ENCODE data around the gene KRTAP4-6. TPM values are rescaled to one million over a fixed set of nuclear protein-coding genes. Genes with fewer than 3 reads are reported as not detected.
"Not testable (repeated sequence)": the region's sequence is repeated elsewhere in the genome, so short reads cannot be mapped to it uniquely, and the experiment has no call there.

KRTAP4-6 gene
- total RNA-seq, 2 donors from 2014 or later = not detected

DNA sequence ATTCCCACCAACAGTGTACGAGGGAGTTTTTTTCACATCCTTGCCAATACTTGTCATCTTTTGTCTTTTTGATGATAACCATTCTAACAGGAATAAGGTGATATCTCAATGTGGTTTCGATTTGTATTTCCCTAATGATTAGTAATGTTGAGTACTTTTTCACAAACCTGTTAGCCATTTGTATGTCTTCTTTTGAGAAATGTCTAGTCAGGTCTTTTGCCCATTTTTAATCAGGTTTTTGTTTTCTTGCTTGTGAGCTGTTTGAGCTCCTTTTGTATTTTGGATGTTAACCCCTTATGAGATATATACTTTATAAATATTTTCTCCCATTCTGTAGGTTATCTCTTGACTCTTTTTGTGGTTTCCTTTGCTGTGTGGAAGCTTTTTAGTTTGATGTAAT, 11.2 kb upstream of the KRTAP4-6 start:
- no peak overlapping the region for H3K27ac Mint-ChIP-seq
- no peaks in the 10 kb centered on the region for H3K9me3 Mint-ChIP-seq
- DNase-seq (ENCODE audit: low spot score in 2 of 2) = no peak
- no peak for ATAC-seq
- H3K36me3 Mint-ChIP-seq = no peaks in the 10 kb centered on the region

GRCh38 chr17:41150026-41150425, 9.7 kb upstream of the KRTAP4-6 start:
- DNase-seq (ENCODE audit: low spot score in 2 of 2) (no peak), ATAC-seq (no peak)
- H3K36me3 Mint-ChIP-seq = no peaks in the 10 kb centered on the region

DNA sequence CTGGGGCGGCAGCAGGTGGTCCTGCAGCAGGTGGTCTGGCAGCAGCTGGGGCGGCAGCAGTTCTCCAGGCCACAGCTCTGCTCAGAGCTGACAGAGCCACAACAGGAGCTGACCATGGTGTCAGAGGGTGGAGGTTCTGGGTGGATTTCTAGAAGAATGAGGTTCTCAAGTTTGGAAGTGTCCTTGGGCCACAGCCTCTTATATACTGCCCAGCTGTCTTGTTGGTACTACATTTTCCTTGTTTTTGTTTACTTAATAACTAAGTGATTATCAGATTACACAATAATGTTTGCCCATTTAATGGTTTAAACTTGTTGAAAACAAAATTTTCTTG, 9.3 kb upstream of the KRTAP4-6 start, which contains the start of gene KRTAP4-5:
Gene KRTAP4-5, minus strand, starts transcription at position 174 of the 334 bp plus-strand sequence. Its CDS starts 58 bp downstream, at position 116.
- H3K9me3 Mint-ChIP-seq = no peaks in the 10 kb centered on the region
- ATAC-seq = no peak
- H3K36me3 Mint-ChIP-seq = no peaks in the 10 kb centered on the region
- no peak for DNase-seq (ENCODE audit: low spot score in 2 of 2)
- H3K27ac Mint-ChIP-seq = peak within 1 kb of the TSS in 1 of 2 donors; percentile 23

More at GRCh38 chr17:41150026-41150425, 9.7 kb upstream of the KRTAP4-6 start:
- H3K9me3 Mint-ChIP-seq = no peaks in the 10 kb centered on the region
- no peak overlapping the region for H3K27ac Mint-ChIP-seq

- not testable (repeated sequence) for H3K9me3 Mint-ChIP-seq; DNase-seq (ENCODE audit: low spot score in 2 of 2); H3K36me3 Mint-ChIP-seq; ATAC-seq
- H3K27ac Mint-ChIP-seq = peak overlapping the region in 1 of 2 donors; percentile 23
Measured at GRCh38 chr17:41148971-41149651, 8.8 kb upstream of the KRTAP4-6 start.

GRCh38 chr17:41147531-41148204, 7.3 kb upstream of the KRTAP4-6 start:
- DNase-seq (ENCODE audit: low spot score in 2 of 2) (no peak), ATAC-seq (no peak)
- Mint-ChIP-seq H3K36me3 (peaks cover 11 to 13% of the 10 kb centered on the region in 2 donors), H3K9me3 (peaks cover 10% of the 10 kb centered on the region in 2 donors), H3K27ac (no peak overlapping the region)

GRCh38 chr17:41145261-41145660, 4.9 kb upstream of the KRTAP4-6 start:
- no peak overlapping the region for H3K27ac Mint-ChIP-seq
- ATAC-seq (no peak), DNase-seq (ENCODE audit: low spot score in 2 of 2) (no peak)
- peaks cover 20 to 26% of the 10 kb centered on the region in 2 donors for H3K9me3 Mint-ChIP-seq
- H3K36me3 Mint-ChIP-seq = peaks cover 19 to 26% of the 10 kb centered on the region in 2 donors

DNA sequence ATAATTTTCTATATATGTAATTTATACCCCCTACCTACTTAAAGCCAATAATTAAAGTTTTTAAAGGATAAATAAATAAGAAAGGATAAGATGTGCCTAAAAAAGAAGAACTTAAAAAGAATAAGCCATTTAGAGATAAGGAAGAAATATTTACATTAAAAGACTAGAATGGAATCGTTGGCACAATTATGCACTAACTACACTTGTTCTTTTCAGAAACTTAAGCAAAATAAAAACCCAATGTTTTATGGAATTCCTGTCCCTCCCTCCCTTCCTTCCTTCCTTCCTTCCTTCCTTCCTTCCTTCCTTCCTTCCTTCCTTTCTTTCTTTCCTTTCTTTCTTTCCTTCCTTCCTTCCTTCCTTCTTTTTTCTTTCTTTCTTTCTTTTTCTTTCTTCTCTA, 4.5 kb upstream of the KRTAP4-6 start:
- H3K27ac Mint-ChIP-seq = no peak overlapping the region
- ATAC-seq (no peak), DNase-seq (ENCODE audit: low spot score in 2 of 2) (no peak)
- H3K36me3 Mint-ChIP-seq = peaks cover 23 to 27% of the 10 kb centered on the region in 2 donors
- peaks cover 20 to 27% of the 10 kb centered on the region in 2 donors for H3K9me3 Mint-ChIP-seq

DNA sequence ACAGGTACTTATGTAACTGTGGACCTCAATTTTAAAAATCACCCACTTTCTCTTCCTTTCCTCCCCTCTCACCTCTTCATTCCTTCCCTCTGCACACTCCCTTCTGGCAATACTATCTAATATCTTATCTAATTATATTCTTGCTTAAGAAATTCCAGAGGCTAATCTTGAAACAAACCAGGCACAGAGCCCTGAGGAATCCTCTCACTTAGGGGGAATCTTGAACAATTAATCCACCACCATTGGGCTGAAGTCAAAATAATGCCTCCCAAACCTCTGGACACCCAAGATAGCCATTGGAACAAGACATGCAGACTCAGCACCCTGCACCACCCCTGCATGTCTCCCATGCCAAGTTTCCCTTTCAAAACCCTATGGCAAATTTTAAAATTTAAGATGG, 1.0 kb upstream of the KRTAP4-6 start:
- H3K36me3 Mint-ChIP-seq = peaks cover 28 to 32% of the 10 kb centered on the region in 2 donors
- DNase-seq (ENCODE audit: low spot score in 2 of 2) = no peak
- H3K9me3 Mint-ChIP-seq = peaks cover 28 to 45% of the 10 kb centered on the region in 2 donors
- H3K27ac Mint-ChIP-seq = no peak overlapping the region
- ATAC-seq = no peak

DNA sequence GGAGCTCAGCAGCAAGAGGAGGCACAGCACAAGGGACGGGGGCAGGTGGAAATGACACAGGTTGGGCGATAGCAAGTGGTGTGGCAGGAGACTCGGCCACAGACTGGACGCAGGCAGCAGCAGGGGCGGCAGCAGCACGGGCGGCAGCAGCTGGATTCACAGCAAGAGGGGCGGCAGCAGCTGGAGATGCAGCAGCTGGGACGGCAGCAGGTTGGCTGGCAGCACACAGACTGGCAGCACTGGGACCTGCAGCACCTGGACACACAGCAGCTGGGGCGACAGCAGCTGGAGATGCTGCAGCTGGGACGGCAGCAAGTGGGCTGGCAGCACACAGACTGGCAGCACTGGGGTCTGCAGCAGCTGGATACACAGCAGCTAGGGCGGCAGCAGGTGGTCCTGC, 479 bp downstream of the KRTAP4-6 start:
- Mint-ChIP-seq H3K36me3 (peaks cover 28 to 32% of the 10 kb centered on the region in 2 donors), H3K9me3 (peaks cover 28 to 45% of the 10 kb centered on the region in 2 donors), H3K27ac (peak overlapping the region in 1 of 2 donors; percentile 11)
- DNase-seq (ENCODE audit: low spot score in 2 of 2); ATAC-seq: not testable (repeated sequence)

GRCh38 chr17:41133880-41134735, 6.2 kb downstream of the KRTAP4-6 start:
- Mint-ChIP-seq H3K36me3 (no peaks in the 10 kb centered on the region), H3K9me3 (peaks cover 4 to 13% of the 10 kb centered on the region in 2 donors), H3K27ac (no peak overlapping the region)
- ATAC-seq (peak in 1 of 2 donors; percentile 20), DNase-seq (ENCODE audit: low spot score in 2 of 2) (no peak)

DNA sequence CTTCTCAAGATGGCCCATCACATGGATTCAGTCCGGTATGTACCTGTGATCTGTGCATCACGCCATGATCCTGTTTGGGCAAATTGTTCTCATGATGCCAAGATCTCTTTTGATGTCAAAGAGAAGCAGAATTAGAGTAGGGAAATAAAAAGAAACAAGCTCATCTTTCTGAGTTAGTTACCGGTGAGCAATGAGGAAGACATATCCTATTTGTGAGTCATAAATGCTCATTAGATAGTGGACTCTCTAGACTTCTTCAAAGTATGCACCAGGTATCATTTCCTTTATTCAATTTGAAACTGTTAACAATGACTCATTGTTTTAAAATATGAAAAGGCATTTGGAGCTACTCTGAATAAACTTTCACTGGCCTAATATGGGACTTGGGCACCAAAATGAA, 8.4 kb downstream of the KRTAP4-6 start:
- no peak for DNase-seq (ENCODE audit: low spot score in 2 of 2)
- Mint-ChIP-seq H3K36me3 (no peaks in the 10 kb centered on the region), H3K9me3 (peaks cover 0 to 8% of the 10 kb centered on the region in 2 donors), H3K27ac (peak overlapping the region in 1 of 2 donors; percentile 17)
- peak in 1 of 2 donors; percentile 40 for ATAC-seq

GRCh38 chr17:41127371-41127770, 13.0 kb downstream of the KRTAP4-6 start:
- ATAC-seq = no peak
- peaks cover 0 to under 1% of the 10 kb centered on the region in 2 donors for H3K36me3 Mint-ChIP-seq
- peaks cover 1 to 16% of the 10 kb centered on the region in 2 donors for H3K9me3 Mint-ChIP-seq
- DNase-seq (ENCODE audit: low spot score in 2 of 2) = no peak
- H3K27ac Mint-ChIP-seq = no peak overlapping the region

DNA sequence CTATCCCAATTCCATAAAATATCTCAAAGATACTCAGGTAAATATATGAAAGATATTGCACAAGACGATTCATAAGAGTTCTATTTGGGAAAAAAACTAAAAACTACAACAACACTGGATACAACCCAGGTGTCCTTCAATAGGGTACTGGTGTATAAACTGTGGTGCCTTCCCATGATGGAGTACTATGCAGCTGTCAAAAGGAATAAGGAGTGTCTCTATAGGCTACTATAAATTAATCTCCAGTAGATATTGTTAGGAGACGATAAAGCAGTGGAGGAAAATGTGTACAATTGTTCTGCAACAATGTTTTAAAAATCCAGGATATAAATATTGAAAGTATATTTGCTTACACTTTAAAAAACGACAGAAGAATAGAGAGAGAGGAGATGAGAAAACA, 13.9 kb downstream of the KRTAP4-6 start:
- DNase-seq (ENCODE audit: low spot score in 2 of 2) = no peak
- Mint-ChIP-seq H3K36me3 (peaks cover 0 to 4% of the 10 kb centered on the region in 2 donors), H3K9me3 (peaks cover 6 to 16% of the 10 kb centered on the region in 2 donors), H3K27ac (no peak overlapping the region)
- ATAC-seq = no peak

DNA sequence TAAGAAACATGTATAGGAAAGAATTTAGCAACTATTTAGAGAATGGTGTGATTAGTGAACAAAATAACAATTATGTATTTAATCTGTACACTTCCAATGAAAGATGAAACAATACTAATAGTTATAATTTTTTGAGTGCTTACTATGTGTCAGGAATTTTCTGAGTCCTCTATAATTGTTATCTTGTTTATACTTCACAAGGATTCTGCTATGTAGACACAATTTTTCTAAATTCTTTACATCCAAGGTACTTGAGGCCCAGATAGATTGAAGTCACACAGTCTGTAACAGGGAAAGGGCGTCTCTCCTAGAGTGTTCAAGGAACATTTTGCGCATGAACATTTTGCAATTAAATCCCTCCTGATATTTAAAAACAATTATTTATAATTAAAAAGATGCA, 15.3 kb downstream of the KRTAP4-6 start:
- Mint-ChIP-seq H3K27ac (no peak overlapping the region), H3K9me3 (peaks cover 10 to 20% of the 10 kb centered on the region in 2 donors), H3K36me3 (peaks cover 0 to 9% of the 10 kb centered on the region in 2 donors)
- no peak for DNase-seq (ENCODE audit: low spot score in 2 of 2)
- no peak for ATAC-seq

- peak within 1 kb of the TSS; percentile 41 to 73 for H3K27ac Mint-ChIP-seq
- ATAC-seq; DNase-seq (ENCODE audit: low spot score in 2 of 2); H3K36me3 Mint-ChIP-seq: not testable (repeated sequence)
- peaks cover 10 to 18% of the 10 kb centered on the region in 2 donors for H3K9me3 Mint-ChIP-seq
Measured at GRCh38 chr17:41123991-41124371, 16.4 kb downstream of the KRTAP4-6 start, which contains the start of gene KRTAP4-12. KRTAP4-12 (minus strand) TSS chr17:41124182; CDS start chr17:41124122, 60 bp downstream.

- DNase-seq (ENCODE audit: low spot score in 2 of 2); H3K36me3 Mint-ChIP-seq; ATAC-seq: not testable (repeated sequence)
- H3K27ac Mint-ChIP-seq = peak overlapping the region; percentile 41 to 73
- peaks cover 10 to 15% of the 10 kb centered on the region in 2 donors for H3K9me3 Mint-ChIP-seq
Measured at GRCh38 chr17:41123292-41123990, 16.9 kb downstream of the KRTAP4-6 start.
